ENCODE data around the gene LAMA2.
A peak's percentile ranks its signal among the peaks of the same experiment; 100 is the strongest.

The LAMA2 gene

GRCh38 chr6:129179283-129179682 is 296.3 kb downstream of the LAMA2 start:
- DNase-seq (ENCODE audit: low spot score), result no peak
- no peak for FAIRE-seq

GRCh38 chr6:129181001-129181400 is 298.1 kb downstream of the LAMA2 start:
- FAIRE-seq, result no peak
- DNase-seq (ENCODE audit: low spot score), result no peak

GRCh38 chr6:129183187-129183591 is 300.3 kb downstream of the LAMA2 start:
- FAIRE-seq, result no peak
- no peak for DNase-seq (ENCODE audit: low spot score)

- no peak for FAIRE-seq
- DNase-seq (ENCODE audit: low spot score), result no peak
Measured at GRCh38 chr6:129183681-129184301, 300.9 kb downstream of the LAMA2 start.

- DNase-seq (ENCODE audit: low spot score), result no peak
- no peak for FAIRE-seq
Measured at GRCh38 chr6:129184324-129184723, 301.4 kb downstream of the LAMA2 start.

- no peak for DNase-seq (ENCODE audit: low spot score)
- no peak for FAIRE-seq
Measured at GRCh38 chr6:129184808-129185366, 301.9 kb downstream of the LAMA2 start.

GRCh38 chr6:129186988-129187387 is 304.1 kb downstream of the LAMA2 start:
- DNase-seq (ENCODE audit: low spot score) (peak; percentile 38), FAIRE-seq (no peak)

GRCh38 chr6:129188306-129188705 is 305.4 kb downstream of the LAMA2 start:
- DNase-seq (ENCODE audit: low spot score) (no peak), FAIRE-seq (no peak)

- FAIRE-seq (no peak), DNase-seq (ENCODE audit: low spot score) (no peak)
Measured at GRCh38 chr6:129188795-129189194, 305.9 kb downstream of the LAMA2 start.

GRCh38 chr6:129189266-129189665 is 306.3 kb downstream of the LAMA2 start:
- no peak for FAIRE-seq

GRCh38 chr6:129191235-129191634 is 308.3 kb downstream of the LAMA2 start:
- FAIRE-seq (no peak), DNase-seq (ENCODE audit: low spot score) (no peak)

More at GRCh38 chr6:129189266-129189665, 306.3 kb downstream of the LAMA2 start:
- DNase-seq (ENCODE audit: low spot score), result no peak

GRCh38 chr6:129192458-129192989 is 309.6 kb downstream of the LAMA2 start:
- no peak for DNase-seq (ENCODE audit: low spot score)
- no peak for FAIRE-seq

GRCh38 chr6:129194306-129194941 is 311.5 kb downstream of the LAMA2 start:
- no peak for DNase-seq (ENCODE audit: low spot score)
- FAIRE-seq, result no peak

GRCh38 chr6:129195161-129195560 is 312.2 kb downstream of the LAMA2 start:
- DNase-seq (ENCODE audit: low spot score), result no peak
- no peak for FAIRE-seq

- DNase-seq (ENCODE audit: low spot score), result no peak
- no peak for FAIRE-seq
Measured at GRCh38 chr6:129195643-129196042, 312.7 kb downstream of the LAMA2 start.

- FAIRE-seq (no peak), DNase-seq (ENCODE audit: low spot score) (no peak)
Measured at GRCh38 chr6:129197154-129197553, 314.2 kb downstream of the LAMA2 start.

GRCh38 chr6:129200151-129200550 is 317.2 kb downstream of the LAMA2 start:
- FAIRE-seq (no peak), DNase-seq (ENCODE audit: low spot score) (no peak)

GRCh38 chr6:129203190-129203900 is 320.4 kb downstream of the LAMA2 start:
- no peak for DNase-seq (ENCODE audit: low spot score)
- no peak for FAIRE-seq

GRCh38 chr6:129206821-129207220 is 323.9 kb downstream of the LAMA2 start:
- DNase-seq (ENCODE audit: low spot score) (no peak), FAIRE-seq (no peak)

GRCh38 chr6:129207832-129208231 is 324.9 kb downstream of the LAMA2 start:
- FAIRE-seq, result no peak
- no peak for DNase-seq (ENCODE audit: low spot score)

- no peak for FAIRE-seq
Measured at GRCh38 chr6:129208415-129209034, 325.6 kb downstream of the LAMA2 start.

GRCh38 chr6:129209355-129209754 is 326.4 kb downstream of the LAMA2 start:
- FAIRE-seq, result no peak
- no peak for DNase-seq (ENCODE audit: low spot score)

More at GRCh38 chr6:129208415-129209034, 325.6 kb downstream of the LAMA2 start:
- DNase-seq (ENCODE audit: low spot score), result no peak
